Kidney (tissue), 14 donors: ENCODE data around the gene COL5A3. TPM values are rescaled to one million over a fixed set of nuclear protein-coding genes. Genes with fewer than 3 reads are reported as not detected.

Source experiments
- DNase-seq, 5 donors: peaks; one replicate each; pipeline ENCODE4 v3.0.0-alpha.2; 2013 to 2020
- FAIRE-seq: peaks from 2 replicates; lab custom pipeline; 2012; peaks lifted over from hg19 to GRCh38; lab: Jason Lieb, UNC
- H3K27ac ChIP-seq, 2 donors: one replicate each; pipeline ENCODE4 v1.7.0; 2013; ENCODE audit warnings: low read depth in 2 of 2, low read length in 2 of 2, inconsistent platforms in 1 of 2
- H3K27me3 ChIP-seq: one replicate; pipeline ENCODE4 v1.7.1; 2013; ENCODE audit warnings: low read length, inconsistent platforms; ENCODE audit not compliant: control insufficient read depth, insufficient read depth
- H3K36me3 ChIP-seq, 3 donors: one replicate each; pipeline versions ENCODE4 v1.7.0 to v1.7.1; 2013; ENCODE audit warnings: low read length in 3 of 3, control low read depth in 1 of 3, inconsistent platforms in 1 of 3; ENCODE audit not compliant: insufficient read depth in 3 of 3, control insufficient read depth in 2 of 3
- H3K4me1 ChIP-seq, 3 donors: one replicate each; pipeline versions ENCODE4 v1.7.0 to v1.7.1; 2013; ENCODE audit warnings: low read length in 3 of 3, inconsistent platforms in 1 of 3, low read depth in 1 of 3; ENCODE audit not compliant: control insufficient read depth in 2 of 3, insufficient read depth in 2 of 3
- H3K4me3 ChIP-seq, 3 donors: one replicate each; pipeline versions ENCODE4 v1.7.0 to v1.8.1; 2013; ENCODE audit warnings: low read length in 3 of 3, control low read depth in 1 of 3, inconsistent platforms in 1 of 3
- H3K9ac ChIP-seq, 3 donors: one replicate each; pipeline versions ENCODE4 v1.7.0 to v1.7.1; 2013; ENCODE audit warnings: low read length in 3 of 3, control low read depth in 1 of 3, inconsistent platforms in 1 of 3
- H3K9me3 ChIP-seq, 3 donors: one replicate each; pipeline versions ENCODE4 v1.7.0 to v1.7.1; 2013; ENCODE audit warnings: low read length in 3 of 3, control low read depth in 1 of 3, inconsistent platforms in 1 of 3; ENCODE audit not compliant: control insufficient read depth in 2 of 3, insufficient read depth in 1 of 3
- CTCF ChIP-seq: IDR thresholded peaks from 3 replicates; pipeline ENCODE4 v1.5.1; 2012; ENCODE audit warnings: mild to moderate bottlenecking, moderate library complexity, borderline replicate concordance; ENCODE audit not compliant: insufficient read depth; ENCODE audit errors: extremely low read depth
- intact Hi-C: fragments of 100-400 bp; cut with DNase I; formaldehyde crosslinking; loops from one replicate; pipeline ENCODE4 v1.11.1; 2022
- polyA plus RNA-seq: library from polyadenylated mRNA; stranded (reverse); fragments of 350-450 nt; fragmentation: Illumina TruSeq; extraction: RNeasy Lipid Tissue Mini Kit (QIAGEN cat#74804); gene quantifications from one replicate; pipeline ENCODE4 v1.2.3, GENCODE V29; 2014; ENCODE audit warnings: low read depth, low replicate concordance; ENCODE audit not compliant: insufficient read depth
- total RNA-seq: library from RNA; stranded (reverse); fragmentation: NEBNext Ultra II Directional; extraction: Animal tissue kit (Norgen Biotek cat#: 25700); gene quantifications from one replicate; pipeline ENCODE4 v1.2.1, GENCODE V29; 2021
- donor health status: control.
- donor health status: control.
- donor health status: control.
- donor health status: control.
- donor health status: control.
- donor health status: DM: yes; HTN: yes; CAD: no.
- donor health status: Normal renal cell carcinoma (clear cell type).

Gene COL5A3
- total and polyA plus RNA-seq, 2 donors from 2014 or later = 0.97 to 5.1 TPM

GRCh38 chr19:10018263-10018662 lies 8.0 kb upstream of the COL5A3 start:
- no peaks in the 10 kb centered on the region for H3K27me3 ChIP-seq
- H3K4me1 ChIP-seq = no peaks in the 10 kb centered on the region
- no peak overlapping the region for H3K27ac ChIP-seq
- no peak for TF ChIP-seq CTCF
- H3K9ac ChIP-seq = no peak overlapping the region
- DNase-seq = no peak
- no peaks in the 10 kb centered on the region for H3K9me3 ChIP-seq
- no peak overlapping the region for H3K4me3 ChIP-seq
- no peak for FAIRE-seq
- H3K36me3 ChIP-seq = no peaks in the 10 kb centered on the region
- intact Hi-C loops = no loop called here

GRCh38 chr19:10013834-10014618 lies 3.7 kb upstream of the COL5A3 start:
- Histone ChIP-seq H3K4me3 (no peak overlapping the region), H3K9me3 (no peaks in the 10 kb centered on the region), H3K9ac (no peak overlapping the region), H3K27me3 (peaks cover 11% of the 10 kb centered on the region), H3K27ac (no peak overlapping the region), H3K4me1 (peaks cover 0 to 2% (median 0%) of the 10 kb centered on the region in 3 donors), H3K36me3 (no peaks in the 10 kb centered on the region)
- no peak for TF ChIP-seq CTCF
- intact Hi-C loops = no loop called here
- FAIRE-seq (no peak), DNase-seq (no peak)

- FAIRE-seq = no peak
- Histone ChIP-seq H3K27me3 (peaks cover 15% of the 10 kb centered on the region), H3K9ac (no peak within 1 kb of the TSS), H3K36me3 (no peaks in the 10 kb centered on the region), H3K27ac (no peak within 1 kb of the TSS), H3K4me3 (no peak within 1 kb of the TSS), H3K9me3 (no peaks in the 10 kb centered on the region), H3K4me1 (peaks cover 0 to 5% (median 0%) of the 10 kb centered on the region in 3 donors)
- no peak for TF ChIP-seq CTCF
- intact Hi-C loops = no loop called here
- no peak for DNase-seq
Measured at GRCh38 chr19:10013316-10013715, 3.0 kb upstream of the COL5A3 start, which contains the start of gene RDH8. Gene RDH8 (plus strand): TSS chr19:10013483. CDS start chr19:10013498, 15 bp downstream.
